ENCODE measurements around the gene GNB1L. TPM values are rescaled to one million over a fixed set of nuclear protein-coding genes. Genes with fewer than 3 reads are reported as not detected.
"Not testable (repeated sequence)": the region's sequence is repeated elsewhere in the genome, so short reads cannot be mapped to it uniquely, and the experiment has no call there.

GNB1L gene
- total and polyA plus RNA-seq, 4 donors: 4.3 to 12.6 (median 4.8) TPM

GRCh38 chr22:19779011-19779421, 75.7 kb downstream of the GNB1L start:
- Histone ChIP-seq H3K9me3 (ENCODE audit: control insufficient read depth, low read length) (peaks cover 5% of the 10 kb centered on the region), H3K4me1 (ENCODE audit: control insufficient read depth in 1 of 2, insufficient read depth in 2 of 2, low read length in 2 of 2) (no peaks in the 10 kb centered on the region), H3K27me3 (ENCODE audit: control insufficient read depth in 1 of 2, insufficient read depth in 2 of 2, low read length in 1 of 2) (no peaks in the 10 kb centered on the region), H3K36me3 (ENCODE audit: control insufficient read depth in 1 of 2, insufficient read depth in 2 of 2, low read length in 1 of 2) (no peaks in the 10 kb centered on the region), H3K27ac (ENCODE audit: low read depth in 1 of 2, low read length in 2 of 2) (no peak overlapping the region), H3K4me3 (ENCODE audit: low read length in 2 of 2) (no peak overlapping the region)
- no peak for ATAC-seq (ENCODE audit: low FRiP score)
- intact Hi-C loops (cut with DNase I): no loop called here
- WGBS, 2 donors: 91 to 92% methylated on average over 10 of the region's 10 CpGs
- DNase-seq: peak in 1 of 2 donors; percentile 6

GRCh38 chr22:19777192-19777591, 77.5 kb downstream of the GNB1L start:
- ATAC-seq (ENCODE audit: low FRiP score); intact Hi-C loops (cut with DNase I); DNase-seq; H3K36me3 ChIP-seq (ENCODE audit: control insufficient read depth in 1 of 2, insufficient read depth in 2 of 2, low read length in 1 of 2); H3K9me3 ChIP-seq (ENCODE audit: control insufficient read depth, low read length); H3K4me3 ChIP-seq (ENCODE audit: low read length in 2 of 2); H3K27me3 ChIP-seq (ENCODE audit: control insufficient read depth in 1 of 2, insufficient read depth in 2 of 2, low read length in 1 of 2); H3K4me1 ChIP-seq (ENCODE audit: control insufficient read depth in 1 of 2, insufficient read depth in 2 of 2, low read length in 2 of 2); H3K27ac ChIP-seq (ENCODE audit: low read depth in 1 of 2, low read length in 2 of 2): not testable (repeated sequence)
- 82 to 86% methylated on average over 5 to 6 of the region's 6 CpGs for WGBS, 2 donors

- intact Hi-C loops (cut with DNase I): no loop called here
- peak in 1 of 2 donors; percentile 58 for DNase-seq
- WGBS, 2 donors: 47 to 50% methylated on average over 18 of the region's 18 CpGs
- Histone ChIP-seq H3K9me3 (ENCODE audit: control insufficient read depth, low read length) (no peaks in the 10 kb centered on the region), H3K27ac (ENCODE audit: low read depth in 1 of 2, low read length in 2 of 2) (no peak overlapping the region), H3K36me3 (ENCODE audit: control insufficient read depth in 1 of 2, insufficient read depth in 2 of 2, low read length in 1 of 2) (no peaks in the 10 kb centered on the region), H3K4me3 (ENCODE audit: low read length in 2 of 2) (no peak overlapping the region), H3K4me1 (ENCODE audit: control insufficient read depth in 1 of 2, insufficient read depth in 2 of 2, low read length in 2 of 2) (no peaks in the 10 kb centered on the region), H3K27me3 (ENCODE audit: control insufficient read depth in 1 of 2, insufficient read depth in 2 of 2, low read length in 1 of 2) (no peaks in the 10 kb centered on the region)
- ATAC-seq (ENCODE audit: low FRiP score): no peak
Measured at GRCh38 chr22:19776433-19777031, 78.1 kb downstream of the GNB1L start.

GRCh38 chr22:19775496-19776325, 79.0 kb downstream of the GNB1L start:
- intact Hi-C loops (cut with DNase I): no loop called here
- H3K4me1 ChIP-seq (ENCODE audit: control insufficient read depth in 1 of 2, insufficient read depth in 2 of 2, low read length in 2 of 2): no peaks in the 10 kb centered on the region
- H3K36me3 ChIP-seq (ENCODE audit: control insufficient read depth in 1 of 2, insufficient read depth in 2 of 2, low read length in 1 of 2): no peaks in the 10 kb centered on the region
- DNase-seq: peak in 1 of 2 donors; percentile 31
- no peak overlapping the region for H3K27ac ChIP-seq (ENCODE audit: low read depth in 1 of 2, low read length in 2 of 2)
- 84 to 91% methylated on average over 21 to 24 of the region's 24 CpGs for WGBS, 2 donors
- no peaks in the 10 kb centered on the region for H3K27me3 ChIP-seq (ENCODE audit: control insufficient read depth in 1 of 2, insufficient read depth in 2 of 2, low read length in 1 of 2)
- no peak for ATAC-seq (ENCODE audit: low FRiP score)
- no peaks in the 10 kb centered on the region for H3K9me3 ChIP-seq (ENCODE audit: control insufficient read depth, low read length)
- H3K4me3 ChIP-seq (ENCODE audit: low read length in 2 of 2): no peak overlapping the region

- DNase-seq (peak in 1 of 2 donors; percentile 17), ATAC-seq (ENCODE audit: low FRiP score) (no peak)
- H3K27me3 ChIP-seq (ENCODE audit: control insufficient read depth in 1 of 2, insufficient read depth in 2 of 2, low read length in 1 of 2): no peaks in the 10 kb centered on the region
- H3K27ac ChIP-seq (ENCODE audit: low read depth in 1 of 2, low read length in 2 of 2): no peak overlapping the region
- H3K4me1 ChIP-seq (ENCODE audit: control insufficient read depth in 1 of 2, insufficient read depth in 2 of 2, low read length in 2 of 2): no peaks in the 10 kb centered on the region
- intact Hi-C loops (cut with DNase I): no loop called here
- H3K9me3 ChIP-seq (ENCODE audit: control insufficient read depth, low read length): no peaks in the 10 kb centered on the region
- 94% methylated on average over 8 of the region's 8 CpGs for WGBS, 2 donors
- H3K4me3 ChIP-seq (ENCODE audit: low read length in 2 of 2): no peak overlapping the region
- H3K36me3 ChIP-seq (ENCODE audit: control insufficient read depth in 1 of 2, insufficient read depth in 2 of 2, low read length in 1 of 2): no peaks in the 10 kb centered on the region
Measured at GRCh38 chr22:19774628-19775027, 80.0 kb downstream of the GNB1L start.

- intact Hi-C loops (cut with DNase I): no loop called here
- Histone ChIP-seq H3K4me3 (ENCODE audit: low read length in 2 of 2) (no peak overlapping the region), H3K27ac (ENCODE audit: low read depth in 1 of 2, low read length in 2 of 2) (no peak overlapping the region), H3K27me3 (ENCODE audit: control insufficient read depth in 1 of 2, insufficient read depth in 2 of 2, low read length in 1 of 2) (no peaks in the 10 kb centered on the region), H3K4me1 (ENCODE audit: control insufficient read depth in 1 of 2, insufficient read depth in 2 of 2, low read length in 2 of 2) (no peaks in the 10 kb centered on the region), H3K9me3 (ENCODE audit: control insufficient read depth, low read length) (no peaks in the 10 kb centered on the region), H3K36me3 (ENCODE audit: control insufficient read depth in 1 of 2, insufficient read depth in 2 of 2, low read length in 1 of 2) (no peaks in the 10 kb centered on the region)
- DNase-seq (peak in 1 of 2 donors; percentile 43), ATAC-seq (ENCODE audit: low FRiP score) (no peak)
- WGBS, 2 donors: 73 to 83% methylated on average over 9 of the region's 9 CpGs
Measured at GRCh38 chr22:19773470-19774040, 81.1 kb downstream of the GNB1L start.

GRCh38 chr22:19772673-19773469, 81.8 kb downstream of the GNB1L start:
- 75 to 76% methylated on average over 25 of the region's 25 CpGs for WGBS, 2 donors

GRCh38 chr22:19772422-19772672, 82.3 kb downstream of the GNB1L start:
- intact Hi-C loops (cut with DNase I): no loop called here
- ATAC-seq (ENCODE audit: low FRiP score): no peak
- H3K27ac ChIP-seq (ENCODE audit: low read depth in 1 of 2, low read length in 2 of 2): no peak overlapping the region
- no peak overlapping the region for H3K4me3 ChIP-seq (ENCODE audit: low read length in 2 of 2)
- no peaks in the 10 kb centered on the region for H3K27me3 ChIP-seq (ENCODE audit: control insufficient read depth in 1 of 2, insufficient read depth in 2 of 2, low read length in 1 of 2)
- H3K9me3 ChIP-seq (ENCODE audit: control insufficient read depth, low read length): no peaks in the 10 kb centered on the region
- H3K36me3 ChIP-seq (ENCODE audit: control insufficient read depth in 1 of 2, insufficient read depth in 2 of 2, low read length in 1 of 2): no peaks in the 10 kb centered on the region
- 59 to 62% methylated on average over 4 of the region's 4 CpGs for WGBS, 2 donors
- H3K4me1 ChIP-seq (ENCODE audit: control insufficient read depth in 1 of 2, insufficient read depth in 2 of 2, low read length in 2 of 2): no peaks in the 10 kb centered on the region
- peak in 1 of 2 donors; percentile 23 for DNase-seq

More at GRCh38 chr22:19772673-19773469, 81.8 kb downstream of the GNB1L start:
- Histone ChIP-seq H3K27ac (ENCODE audit: low read depth in 1 of 2, low read length in 2 of 2) (no peak overlapping the region), H3K36me3 (ENCODE audit: control insufficient read depth in 1 of 2, insufficient read depth in 2 of 2, low read length in 1 of 2) (no peaks in the 10 kb centered on the region), H3K9me3 (ENCODE audit: control insufficient read depth, low read length) (no peaks in the 10 kb centered on the region), H3K4me3 (ENCODE audit: low read length in 2 of 2) (no peak overlapping the region), H3K27me3 (ENCODE audit: control insufficient read depth in 1 of 2, insufficient read depth in 2 of 2, low read length in 1 of 2) (no peaks in the 10 kb centered on the region), H3K4me1 (ENCODE audit: control insufficient read depth in 1 of 2, insufficient read depth in 2 of 2, low read length in 2 of 2) (no peaks in the 10 kb centered on the region)
- DNase-seq (peak in 1 of 2 donors; percentile 72), ATAC-seq (ENCODE audit: low FRiP score) (no peak)
- intact Hi-C loops (cut with DNase I): no loop called here

All from aorta (tissue), 5 donors.